Body of pancreas (tissue), 4 donors: ENCODE data around the gene PRKAG2.

Experiments used
- CTCF ChIP-seq, 7 experiments: fragments of 450-650 bp in 4 of 7; fragments of 200-600 bp in 3 of 7; sonication (generic) in 3 of 7; IDR thresholded peaks; one replicate each; pipeline ENCODE4 v1.5.1; 2016 to 2019; ENCODE audit warnings: antibody characterized with exemption in 7 of 7
- POLR2A ChIP-seq, 3 donors: fragments of 450-650 bp; IDR thresholded peaks; one replicate each; pipeline ENCODE4 v1.6.1; 2016; ENCODE audit warnings: antibody characterized with exemption in 3 of 3, mild to moderate bottlenecking in 2 of 3

GRCh38 chr7:151871904-151872303, 5.0 kb downstream of the PRKAG2 start:
- TF ChIP-seq CTCF (IDR thresholded peaks at IDR 0.05) (peak in 1 of 7 experiments; percentile 9), POLR2A (IDR thresholded peaks at IDR 0.05) (no peak)
